ENCODE measurements around the gene SKIC8. TPM values are rescaled to one million over a fixed set of nuclear protein-coding genes. Genes with fewer than 3 reads are reported as not detected.
A peak's percentile ranks its signal among the peaks of the same experiment; 100 is the strongest.

SKIC8 gene
- total RNA-seq, 1 donor from 2014 or later = 19.9 TPM

DNA sequence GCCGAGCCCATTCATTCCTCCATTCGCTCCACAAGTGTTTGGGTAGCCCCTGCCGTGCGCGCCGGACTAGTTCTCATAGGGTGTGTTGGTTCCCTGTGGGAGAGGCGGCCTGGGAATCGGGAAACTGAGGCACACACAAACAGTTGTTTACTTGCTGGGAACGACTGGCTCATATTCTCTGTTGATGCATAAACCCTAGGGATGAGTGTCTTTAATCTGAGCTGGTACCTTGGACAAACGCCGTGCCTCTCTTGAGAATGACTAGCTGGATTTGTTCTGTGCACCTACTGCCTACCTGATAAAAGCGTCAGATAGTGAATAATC lies 34.3 kb downstream of the SKIC8 start:
- H3K9me3 ChIP-seq = no peaks in the 10 kb centered on the region
- H3K36me3 ChIP-seq = no peaks in the 10 kb centered on the region
- TF ChIP-seq, protein P1, sequence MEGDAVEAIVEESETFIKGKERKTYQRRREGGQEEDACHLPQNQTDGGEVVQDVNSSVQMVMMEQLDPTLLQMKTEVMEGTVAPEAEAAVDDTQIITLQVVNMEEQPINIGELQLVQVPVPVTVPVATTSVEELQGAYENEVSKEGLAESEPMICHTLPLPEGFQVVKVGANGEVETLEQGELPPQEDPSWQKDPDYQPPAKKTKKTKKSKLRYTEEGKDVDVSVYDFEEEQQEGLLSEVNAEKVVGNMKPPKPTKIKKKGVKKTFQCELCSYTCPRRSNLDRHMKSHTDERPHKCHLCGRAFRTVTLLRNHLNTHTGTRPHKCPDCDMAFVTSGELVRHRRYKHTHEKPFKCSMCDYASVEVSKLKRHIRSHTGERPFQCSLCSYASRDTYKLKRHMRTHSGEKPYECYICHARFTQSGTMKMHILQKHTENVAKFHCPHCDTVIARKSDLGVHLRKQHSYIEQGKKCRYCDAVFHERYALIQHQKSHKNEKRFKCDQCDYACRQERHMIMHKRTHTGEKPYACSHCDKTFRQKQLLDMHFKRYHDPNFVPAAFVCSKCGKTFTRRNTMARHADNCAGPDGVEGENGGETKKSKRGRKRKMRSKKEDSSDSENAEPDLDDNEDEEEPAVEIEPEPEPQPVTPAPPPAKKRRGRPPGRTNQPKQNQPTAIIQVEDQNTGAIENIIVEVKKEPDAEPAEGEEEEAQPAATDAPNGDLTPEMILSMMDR (IDR thresholded peaks at IDR 0.05) = no peak
- no peaks in the 10 kb centered on the region for H3K27me3 ChIP-seq
- H3K27ac ChIP-seq = peak overlapping the region; percentile 44 to 75
- H3K4me3 ChIP-seq = peak overlapping the region; percentile 61 to 92
- peaks cover 8 to 10% of the 10 kb centered on the region in 2 donors for H3K4me1 ChIP-seq
- intact Hi-C loops (cut with DNase I) = loop anchor here (1.0 to 5.0 kb wide), 3 partner anchors 34 to 172 kb away; partner anchors contain the start of genes IDH3A, IREB2 and SKIC8
- DNase-seq (ENCODE audit: low spot score in 2 of 2) = no peak

DNA sequence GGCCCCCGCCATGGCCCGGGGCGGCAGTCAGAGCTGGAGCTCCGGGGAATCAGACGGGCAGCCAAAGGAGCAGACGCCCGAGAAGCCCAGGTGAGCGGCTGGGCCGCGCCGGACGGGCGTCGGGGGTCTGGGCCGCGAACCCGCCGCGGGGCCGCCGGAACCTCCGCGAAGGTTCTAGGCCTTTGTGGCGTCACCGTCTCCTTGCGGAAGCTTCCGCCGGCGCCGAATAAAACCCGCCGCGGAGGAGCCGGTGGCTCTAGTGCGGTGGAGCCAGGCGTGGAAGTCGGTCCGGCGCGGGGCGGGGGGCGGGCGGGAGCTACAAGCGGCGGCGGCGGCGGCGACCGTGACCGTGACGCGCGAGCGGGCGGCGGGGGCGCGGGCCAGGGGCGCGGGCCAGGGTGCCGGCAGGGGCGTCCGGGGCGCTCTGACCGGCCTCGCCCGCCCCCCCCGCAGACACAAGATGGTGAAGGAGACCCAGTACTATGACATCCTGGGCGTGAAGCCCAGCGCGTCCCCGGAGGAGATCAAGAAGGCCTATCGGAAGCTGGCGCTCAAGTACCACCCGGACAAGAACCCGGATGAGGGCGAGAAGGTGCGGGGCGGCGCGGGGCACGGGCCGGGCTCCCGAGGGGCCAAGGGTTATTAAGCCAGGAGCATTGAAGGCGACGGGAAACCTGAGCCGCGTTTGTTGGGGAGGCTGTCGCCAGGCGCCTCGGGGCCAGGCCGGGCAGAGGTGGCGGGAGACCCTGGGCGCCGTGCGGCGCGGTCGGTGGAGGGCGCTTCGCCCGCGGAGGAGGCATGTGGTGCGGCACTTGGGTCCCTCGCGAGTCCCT lies 34.9 kb downstream of the SKIC8 start, which contains the start of gene DNAJA4:
Gene DNAJA4 (plus strand): TSS at position 259 of the 833 bp plus-strand sequence. CDS start 202 bp downstream, at position 461.
- no peaks in the 10 kb centered on the region for H3K27me3 ChIP-seq
- TF ChIP-seq, protein P1 (IDR thresholded peaks at IDR 0.05) = peak in 1 of 3 experiments; percentile 28
- H3K27ac ChIP-seq = peak within 1 kb of the TSS; percentile 44 to 75
- no peaks in the 10 kb centered on the region for H3K36me3 ChIP-seq
- peak in 1 of 2 donors; percentile 78 for DNase-seq (ENCODE audit: low spot score in 2 of 2)
- no peaks in the 10 kb centered on the region for H3K9me3 ChIP-seq
- peaks cover 8 to 10% of the 10 kb centered on the region in 2 donors for H3K4me1 ChIP-seq
- H3K4me3 ChIP-seq = peak within 1 kb of the TSS; percentile 61 to 92
- intact Hi-C loops (cut with DNase I) = loop anchor here (1.0 to 5.0 kb wide), 3 partner anchors 35 to 173 kb away; partner anchors contain the start of genes IDH3A, IREB2 and SKIC8

DNA sequence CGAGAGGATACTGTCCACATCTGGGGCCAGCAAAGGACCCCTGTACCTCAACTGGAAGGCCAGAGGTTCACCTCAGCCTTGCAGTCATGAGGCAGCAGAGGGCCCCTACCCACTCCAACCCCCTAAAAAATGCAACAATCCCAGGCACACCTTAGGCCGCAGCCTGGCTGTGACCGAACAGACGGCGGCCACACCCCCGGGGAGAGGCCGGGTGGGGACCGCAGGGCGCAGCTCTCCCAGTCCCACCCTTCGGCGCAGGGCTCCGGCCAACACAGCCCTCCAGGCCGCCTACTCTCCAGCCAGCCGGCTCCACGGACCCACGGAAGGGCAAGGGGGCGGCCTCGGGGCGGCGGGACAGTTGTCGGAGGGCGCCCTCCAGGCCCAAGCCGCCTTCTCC lies 35.5 kb downstream of the SKIC8 start:
- no peaks in the 10 kb centered on the region for H3K27me3 ChIP-seq
- peak overlapping the region; percentile 22 to 75 for H3K27ac ChIP-seq
- H3K4me3 ChIP-seq = peak overlapping the region; percentile 61 to 92
- H3K9me3 ChIP-seq = no peaks in the 10 kb centered on the region
- no peaks in the 10 kb centered on the region for H3K36me3 ChIP-seq
- intact Hi-C loops (cut with DNase I) = loop anchor here (2.0 kb wide), 1 partner anchor 115 kb away; the partner anchor contains the start of gene IDH3A
- H3K4me1 ChIP-seq = peaks cover 8 to 10% of the 10 kb centered on the region in 2 donors
- DNase-seq (ENCODE audit: low spot score in 2 of 2) = no peak
- TF ChIP-seq, protein P1 (IDR thresholded peaks at IDR 0.05) = no peak

DNA sequence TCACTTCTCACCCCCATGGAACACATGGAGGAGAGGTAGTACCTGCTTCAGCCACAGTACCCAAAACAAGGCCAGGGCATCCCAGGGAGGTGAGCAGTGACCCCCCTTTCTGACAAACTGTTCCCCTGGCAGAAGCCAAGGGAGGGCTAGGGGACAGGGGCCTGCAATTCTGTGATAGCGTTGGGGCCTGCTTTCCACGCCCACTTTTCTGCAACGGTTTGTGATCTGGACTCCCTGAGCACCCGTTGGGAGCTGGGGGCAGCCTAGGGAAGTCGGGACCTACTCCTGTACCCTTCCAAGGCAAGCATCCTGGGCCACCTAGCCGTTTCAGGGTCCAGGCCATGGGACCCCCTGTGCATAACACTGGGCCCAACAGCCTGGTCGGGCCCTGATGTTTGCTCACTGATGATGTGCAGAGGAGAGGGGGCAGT lies 36.0 kb downstream of the SKIC8 start:
- H3K36me3 ChIP-seq = no peaks in the 10 kb centered on the region
- DNase-seq (ENCODE audit: low spot score in 2 of 2) = no peak
- H3K4me1 ChIP-seq = peaks cover 8 to 10% of the 10 kb centered on the region in 2 donors
- TF ChIP-seq, protein P1 (IDR thresholded peaks at IDR 0.05) = no peak
- no peak overlapping the region for H3K27ac ChIP-seq
- no peaks in the 10 kb centered on the region for H3K27me3 ChIP-seq
- intact Hi-C loops (cut with DNase I) = no loop called here
- no peak overlapping the region for H3K4me3 ChIP-seq
- H3K9me3 ChIP-seq = no peaks in the 10 kb centered on the region

DNA sequence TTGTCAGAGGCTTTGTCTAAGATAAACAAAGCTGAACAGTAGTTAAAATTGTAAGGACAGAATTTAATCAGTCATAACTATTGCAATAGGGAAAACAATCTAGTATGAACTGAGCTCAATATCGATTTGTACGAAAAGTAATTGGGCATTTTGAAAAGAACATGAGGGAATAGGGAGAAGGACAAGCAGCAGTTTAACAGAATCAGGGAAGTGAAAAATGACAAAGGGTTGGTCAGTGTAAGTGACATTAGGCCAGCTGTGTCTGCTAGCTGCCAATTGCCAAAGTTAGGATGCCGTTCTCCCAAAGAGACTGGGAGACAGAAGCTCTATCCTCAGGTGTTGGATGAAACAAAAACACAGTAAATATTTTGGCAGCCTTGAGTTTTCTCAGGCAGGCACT lies 38.3 kb downstream of the SKIC8 start:
- Histone ChIP-seq H3K9me3 (no peaks in the 10 kb centered on the region), H3K4me3 (no peak overlapping the region), H3K36me3 (no peaks in the 10 kb centered on the region), H3K4me1 (peaks cover 4 to 8% of the 10 kb centered on the region in 2 donors), H3K27me3 (no peaks in the 10 kb centered on the region), H3K27ac (no peak overlapping the region)
- TF ChIP-seq, protein P1 (IDR thresholded peaks at IDR 0.05) = no peak
- DNase-seq (ENCODE audit: low spot score in 2 of 2) = no peak
- intact Hi-C loops (cut with DNase I) = no loop called here
